SK-N-SH treated with all-trans-retinoic acid at 6 μM for 48 hours (cell line): ENCODE data around the gene SDHB.

Source experiments
- ATAC-seq: fragments of 200-7000 bp; cut with Tn5 transposase; 3 replicates; pipeline ENCODE4 v1.9.1; 2020; ENCODE audit warnings: mild to moderate bottlenecking, moderate library complexity
- ARNTL ChIP-seq: fragments of 450-650 bp; formaldehyde crosslinking; IDR thresholded peaks from 2 replicates; pipeline ENCODE4 v1.5.0; 2020; ENCODE audit warnings: low read depth, mild to moderate bottlenecking, moderate library complexity, borderline replicate concordance
- BACH2 ChIP-seq: fragments of 250-450 bp; sonication (Bioruptor Pico); IDR thresholded peaks from 2 replicates; pipeline ENCODE4 v1.9.0; 2021; ENCODE audit warnings: mild to moderate bottlenecking, borderline replicate concordance
- CSDC2 ChIP-seq: fragments of 250-450 bp; sonication (Bioruptor Pico); IDR thresholded peaks from 2 replicates; pipeline ENCODE4 v1.5.0; 2020; ENCODE audit warnings: mild to moderate bottlenecking, moderate library complexity
- ESRRG ChIP-seq: fragments of 250-450 bp; sonication (Bioruptor Pico); IDR thresholded peaks from 2 replicates; pipeline ENCODE4 v1.6.1; 2021; ENCODE audit warnings: mild to moderate bottlenecking
- GLIS3 ChIP-seq: fragments of 250-450 bp; sonication (Bioruptor Pico); IDR thresholded peaks from 2 replicates; pipeline ENCODE4 v1.5.0; 2020; ENCODE audit warnings: mild to moderate bottlenecking, moderate library complexity
- OSR1 ChIP-seq: fragments of 250-450 bp; sonication (Bioruptor Pico); IDR thresholded peaks from 2 replicates; pipeline ENCODE4 v1.8.0; 2022; ENCODE audit warnings: moderate library complexity, mild to moderate bottlenecking, inconsistent platforms
- PPARA ChIP-seq: fragments of 250-450 bp; sonication (Bioruptor Pico); IDR thresholded peaks from 2 replicates; pipeline ENCODE4 v1.5.0; 2020; ENCODE audit warnings: mild to moderate bottlenecking, borderline replicate concordance
- RARB ChIP-seq: fragments of 250-450 bp; sonication (Bioruptor Pico); IDR thresholded peaks from 2 replicates; pipeline ENCODE4 v1.8.0; 2021; ENCODE audit warnings: mild to moderate bottlenecking, moderate library complexity
- SNAI2 ChIP-seq: fragments of 250-450 bp; sonication (Bioruptor Pico); IDR thresholded peaks from 2 replicates; pipeline ENCODE4 v1.5.0; 2020; ENCODE audit warnings: mild to moderate bottlenecking, moderate library complexity
- TCF4 ChIP-seq: fragments of 250-450 bp; sonication (Bioruptor Pico); IDR thresholded peaks from 2 replicates; pipeline ENCODE4 v1.8.0; 2021; ENCODE audit warnings: mild to moderate bottlenecking, moderate library complexity, borderline replicate concordance
- ZC3H10 ChIP-seq: fragments of 250-450 bp; sonication (Bioruptor Pico); IDR thresholded peaks from 2 replicates; pipeline ENCODE4 v1.5.1; 2021; ENCODE audit warnings: mild to moderate bottlenecking, moderate library complexity
- ZFP3 ChIP-seq: fragments of 250-450 bp; sonication (Bioruptor Pico); IDR thresholded peaks from 2 replicates; pipeline ENCODE4 v1.5.0; 2020; ENCODE audit warnings: mild to moderate bottlenecking, moderate library complexity
- ZFP30 ChIP-seq: fragments of 450-650 bp; formaldehyde crosslinking; IDR thresholded peaks from 2 replicates; pipeline ENCODE4 v1.5.0; 2022; ENCODE audit warnings: mild to moderate bottlenecking, moderate library complexity
- ZNF565 ChIP-seq: fragments of 450-650 bp; formaldehyde crosslinking; conservative IDR thresholded peaks from 2 replicates; pipeline ENCODE4 v1.5.0; 2020; ENCODE audit warnings: low read depth, mild to moderate bottlenecking, moderate library complexity
- ZNF70 ChIP-seq: fragments of 450-650 bp; formaldehyde crosslinking; IDR thresholded peaks from 2 replicates; pipeline ENCODE4 v1.5.0; 2020; ENCODE audit warnings: mild to moderate bottlenecking, moderate library complexity
- ZNF8 ChIP-seq: fragments of 450-650 bp; formaldehyde crosslinking; IDR thresholded peaks from 2 replicates; pipeline ENCODE4 v1.5.0; 2020; ENCODE audit warnings: mild to moderate bottlenecking, moderate library complexity
- TF ChIP-seq, protein P1 (sequence below): fragments of 250-450 bp; sonication (Bioruptor Pico); IDR thresholded peaks from 2 replicates; pipeline ENCODE4 v1.8.0; 2020; ENCODE audit warnings: mild to moderate bottlenecking, moderate library complexity, borderline replicate concordance
- TF ChIP-seq, protein P2 (sequence below): fragments of 250-450 bp; sonication (Bioruptor Pico); IDR thresholded peaks from 2 replicates; pipeline ENCODE4 v1.5.0; 2020; ENCODE audit warnings: mild to moderate bottlenecking, moderate library complexity
- TF ChIP-seq, protein P3 (sequence below): fragments of 250-450 bp; sonication (Bioruptor Pico); IDR thresholded peaks from 2 replicates; pipeline ENCODE4 v1.5.1; 2020; ENCODE audit warnings: low read depth, mild to moderate bottlenecking, moderate library complexity
- TF ChIP-seq, protein P4 (sequence below): fragments of 250-450 bp; sonication (Bioruptor Pico); IDR thresholded peaks from 2 replicates; pipeline ENCODE4 v1.8.0; 2021; ENCODE audit warnings: low read depth, mild to moderate bottlenecking, moderate library complexity, borderline replicate concordance

The SDHB gene

DNA sequence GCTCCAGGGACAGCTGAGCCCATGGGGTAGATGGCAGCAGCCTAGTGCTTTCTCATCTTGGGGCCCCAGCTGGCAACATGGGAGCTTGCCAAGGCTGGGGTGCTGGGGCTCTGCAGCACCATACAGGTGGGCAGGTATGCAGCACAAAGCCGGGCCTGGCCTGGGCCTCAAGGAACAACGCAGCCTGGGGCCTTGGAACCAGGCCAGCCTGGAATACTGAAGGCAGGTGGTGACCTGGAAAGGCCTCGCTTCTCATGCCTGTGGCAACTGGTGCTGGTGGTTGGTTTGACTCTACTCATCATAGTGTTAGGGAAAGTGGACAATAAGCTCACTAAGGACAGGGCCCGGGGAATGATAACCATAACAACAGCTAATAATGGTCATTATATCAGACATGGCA is 27.0 kb upstream of the SDHB start:
- ATAC-seq: no peak
- no peak for TF ChIP-seq ESRRG (CRISPR knock-in tag)

DNA sequence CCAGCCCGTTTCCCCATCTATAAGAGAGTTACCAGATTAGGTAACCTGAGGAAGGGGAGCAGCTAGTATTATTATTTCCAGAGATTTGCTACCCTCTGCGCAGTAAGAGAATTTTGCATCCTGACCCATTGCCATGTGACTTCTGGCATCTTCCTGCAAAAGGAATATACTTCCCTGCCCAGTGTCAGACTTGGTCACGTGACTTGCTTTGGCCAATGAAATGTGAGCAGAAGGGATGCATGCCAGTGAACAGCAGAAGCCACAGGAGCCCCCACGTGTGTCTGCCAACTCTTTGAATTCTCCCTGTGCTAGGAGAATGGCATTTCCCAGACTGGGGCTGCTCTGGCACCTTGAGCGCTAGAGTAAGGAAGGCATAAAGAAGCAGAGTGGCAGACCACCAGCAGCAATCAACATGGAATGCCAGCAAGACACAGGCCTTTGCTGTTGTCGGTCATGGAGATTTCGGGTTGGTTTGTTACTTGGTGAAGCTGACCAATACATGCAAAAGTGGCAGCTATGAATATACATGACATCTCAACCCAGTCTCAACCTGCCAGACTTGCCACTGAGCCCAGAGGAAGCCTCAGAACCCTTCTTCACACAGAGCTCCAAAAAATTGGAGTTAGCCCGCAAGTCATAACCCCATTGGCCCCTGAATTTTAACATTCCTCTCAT is 26.4 kb upstream of the SDHB start:
- no peak for ATAC-seq
- no peak for TF ChIP-seq ESRRG (CRISPR knock-in tag)
- no peak for TF ChIP-seq ZNF565 (CRISPR knock-in tag)
- TF ChIP-seq CSDC2 (CRISPR knock-in tag): no peak
- TF ChIP-seq TCF4 (CRISPR knock-in tag): no peak
- TF ChIP-seq, protein P1, sequence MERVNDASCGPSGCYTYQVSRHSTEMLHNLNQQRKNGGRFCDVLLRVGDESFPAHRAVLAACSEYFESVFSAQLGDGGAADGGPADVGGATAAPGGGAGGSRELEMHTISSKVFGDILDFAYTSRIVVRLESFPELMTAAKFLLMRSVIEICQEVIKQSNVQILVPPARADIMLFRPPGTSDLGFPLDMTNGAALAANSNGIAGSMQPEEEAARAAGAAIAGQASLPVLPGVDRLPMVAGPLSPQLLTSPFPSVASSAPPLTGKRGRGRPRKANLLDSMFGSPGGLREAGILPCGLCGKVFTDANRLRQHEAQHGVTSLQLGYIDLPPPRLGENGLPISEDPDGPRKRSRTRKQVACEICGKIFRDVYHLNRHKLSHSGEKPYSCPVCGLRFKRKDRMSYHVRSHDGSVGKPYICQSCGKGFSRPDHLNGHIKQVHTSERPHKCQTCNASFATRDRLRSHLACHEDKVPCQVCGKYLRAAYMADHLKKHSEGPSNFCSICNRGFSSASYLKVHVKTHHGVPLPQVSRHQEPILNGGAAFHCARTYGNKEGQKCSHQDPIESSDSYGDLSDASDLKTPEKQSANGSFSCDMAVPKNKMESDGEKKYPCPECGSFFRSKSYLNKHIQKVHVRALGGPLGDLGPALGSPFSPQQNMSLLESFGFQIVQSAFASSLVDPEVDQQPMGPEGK (CRISPR knock-in tag): no peak
- no peak for TF ChIP-seq ZFP30 (CRISPR knock-in tag)
- no peak for TF ChIP-seq ZNF8
- TF ChIP-seq ARNTL (CRISPR knock-in tag): no peak
- TF ChIP-seq ZC3H10 (CRISPR knock-in tag): no peak
- TF ChIP-seq BACH2: no peak
- no peak for TF ChIP-seq RARB (CRISPR knock-in tag)
- no peak for TF ChIP-seq GLIS3 (CRISPR knock-in tag)
- TF ChIP-seq OSR1: no peak
- no peak for TF ChIP-seq ZNF70 (CRISPR knock-in tag)
- TF ChIP-seq, protein P2, sequence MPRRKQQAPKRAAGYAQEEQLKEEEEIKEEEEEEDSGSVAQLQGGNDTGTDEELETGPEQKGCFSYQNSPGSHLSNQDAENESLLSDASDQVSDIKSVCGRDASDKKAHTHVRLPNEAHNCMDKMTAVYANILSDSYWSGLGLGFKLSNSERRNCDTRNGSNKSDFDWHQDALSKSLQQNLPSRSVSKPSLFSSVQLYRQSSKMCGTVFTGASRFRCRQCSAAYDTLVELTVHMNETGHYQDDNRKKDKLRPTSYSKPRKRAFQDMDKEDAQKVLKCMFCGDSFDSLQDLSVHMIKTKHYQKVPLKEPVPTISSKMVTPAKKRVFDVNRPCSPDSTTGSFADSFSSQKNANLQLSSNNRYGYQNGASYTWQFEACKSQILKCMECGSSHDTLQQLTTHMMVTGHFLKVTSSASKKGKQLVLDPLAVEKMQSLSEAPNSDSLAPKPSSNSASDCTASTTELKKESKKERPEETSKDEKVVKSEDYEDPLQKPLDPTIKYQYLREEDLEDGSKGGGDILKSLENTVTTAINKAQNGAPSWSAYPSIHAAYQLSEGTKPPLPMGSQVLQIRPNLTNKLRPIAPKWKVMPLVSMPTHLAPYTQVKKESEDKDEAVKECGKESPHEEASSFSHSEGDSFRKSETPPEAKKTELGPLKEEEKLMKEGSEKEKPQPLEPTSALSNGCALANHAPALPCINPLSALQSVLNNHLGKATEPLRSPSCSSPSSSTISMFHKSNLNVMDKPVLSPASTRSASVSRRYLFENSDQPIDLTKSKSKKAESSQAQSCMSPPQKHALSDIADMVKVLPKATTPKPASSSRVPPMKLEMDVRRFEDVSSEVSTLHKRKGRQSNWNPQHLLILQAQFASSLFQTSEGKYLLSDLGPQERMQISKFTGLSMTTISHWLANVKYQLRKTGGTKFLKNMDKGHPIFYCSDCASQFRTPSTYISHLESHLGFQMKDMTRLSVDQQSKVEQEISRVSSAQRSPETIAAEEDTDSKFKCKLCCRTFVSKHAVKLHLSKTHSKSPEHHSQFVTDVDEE: no peak
- TF ChIP-seq ZFP3: no peak
- TF ChIP-seq, protein P3, sequence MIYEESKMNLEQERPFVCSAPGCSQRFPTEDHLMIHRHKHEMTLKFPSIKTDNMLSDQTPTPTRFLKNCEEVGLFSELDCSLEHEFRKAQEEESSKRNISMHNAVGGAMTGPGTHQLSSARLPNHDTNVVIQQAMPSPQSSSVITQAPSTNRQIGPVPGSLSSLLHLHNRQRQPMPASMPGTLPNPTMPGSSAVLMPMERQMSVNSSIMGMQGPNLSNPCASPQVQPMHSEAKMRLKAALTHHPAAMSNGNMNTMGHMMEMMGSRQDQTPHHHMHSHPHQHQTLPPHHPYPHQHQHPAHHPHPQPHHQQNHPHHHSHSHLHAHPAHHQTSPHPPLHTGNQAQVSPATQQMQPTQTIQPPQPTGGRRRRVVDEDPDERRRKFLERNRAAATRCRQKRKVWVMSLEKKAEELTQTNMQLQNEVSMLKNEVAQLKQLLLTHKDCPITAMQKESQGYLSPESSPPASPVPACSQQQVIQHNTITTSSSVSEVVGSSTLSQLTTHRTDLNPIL (CRISPR knock-in tag): no peak
- TF ChIP-seq, protein P4, sequence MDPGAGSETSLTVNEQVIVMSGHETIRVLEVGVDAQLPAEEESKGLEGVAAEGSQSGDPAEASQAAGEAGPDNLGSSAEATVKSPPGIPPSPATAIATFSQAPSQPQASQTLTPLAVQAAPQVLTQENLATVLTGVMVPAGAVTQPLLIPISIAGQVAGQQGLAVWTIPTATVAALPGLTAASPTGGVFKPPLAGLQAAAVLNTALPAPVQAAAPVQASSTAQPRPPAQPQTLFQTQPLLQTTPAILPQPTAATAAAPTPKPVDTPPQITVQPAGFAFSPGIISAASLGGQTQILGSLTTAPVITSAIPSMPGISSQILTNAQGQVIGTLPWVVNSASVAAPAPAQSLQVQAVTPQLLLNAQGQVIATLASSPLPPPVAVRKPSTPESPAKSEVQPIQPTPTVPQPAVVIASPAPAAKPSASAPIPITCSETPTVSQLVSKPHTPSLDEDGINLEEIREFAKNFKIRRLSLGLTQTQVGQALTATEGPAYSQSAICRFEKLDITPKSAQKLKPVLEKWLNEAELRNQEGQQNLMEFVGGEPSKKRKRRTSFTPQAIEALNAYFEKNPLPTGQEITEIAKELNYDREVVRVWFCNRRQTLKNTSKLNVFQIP (CRISPR knock-in tag): no peak
- no peak for TF ChIP-seq PPARA
- TF ChIP-seq SNAI2 (CRISPR knock-in tag): no peak

DNA sequence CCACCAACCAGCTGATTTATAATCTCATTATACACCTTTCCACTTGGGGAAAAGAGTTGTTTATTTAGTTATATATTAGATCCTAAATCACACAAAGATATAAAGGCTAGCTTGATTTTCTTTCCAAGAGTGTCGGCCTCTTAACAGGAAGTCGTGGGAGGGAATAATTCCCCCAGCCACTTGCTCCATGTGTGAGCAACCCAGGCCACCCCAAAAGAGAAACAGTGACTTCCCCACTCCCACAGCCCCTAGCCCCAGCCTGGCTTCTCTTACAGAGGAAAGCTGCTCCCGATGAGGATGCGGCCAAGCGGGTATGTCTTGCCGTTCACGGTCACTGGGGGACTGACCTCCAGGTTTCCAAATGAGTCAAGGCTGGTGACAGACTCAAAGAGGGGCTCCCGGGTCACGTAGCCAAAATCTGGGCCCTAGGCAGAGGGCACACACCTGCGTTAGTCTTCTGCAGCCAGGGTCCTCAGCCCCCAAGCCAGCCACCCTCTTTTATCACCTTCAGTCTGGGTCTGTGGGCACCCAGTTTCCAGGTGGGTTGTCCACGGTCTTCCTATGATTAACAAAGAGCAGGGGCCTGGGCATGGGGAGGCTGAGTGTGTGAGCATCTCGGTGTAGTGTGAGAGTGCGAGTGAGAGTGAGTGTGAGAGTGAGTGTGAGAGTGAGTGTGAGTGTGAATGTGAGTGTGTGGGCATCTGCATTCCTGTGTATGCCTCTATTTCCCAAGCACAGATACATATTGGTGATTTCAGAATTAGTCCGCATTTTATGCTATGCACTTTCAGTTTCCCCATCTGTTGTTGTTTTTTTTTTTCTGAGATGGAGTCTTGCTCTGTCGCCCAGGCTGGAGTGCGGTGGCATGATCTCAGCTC is 25.4 kb upstream of the SDHB start:
- ATAC-seq: no peak
- no peak for TF ChIP-seq ZNF70 (CRISPR knock-in tag)
- TF ChIP-seq ARNTL (CRISPR knock-in tag): no peak
- TF ChIP-seq OSR1: no peak
- TF ChIP-seq ZC3H10 (CRISPR knock-in tag): no peak
- TF ChIP-seq, protein P2: no peak
- TF ChIP-seq, protein P4 (CRISPR knock-in tag): no peak
- TF ChIP-seq ESRRG (CRISPR knock-in tag): no peak
- no peak for TF ChIP-seq PPARA
- no peak for TF ChIP-seq CSDC2 (CRISPR knock-in tag)
